ENCODE results near the gene NDOR1. TPM values are rescaled to one million over a fixed set of nuclear protein-coding genes. Genes with fewer than 3 reads are reported as not detected.

The NDOR1 gene
- total and polyA plus RNA-seq, 2 of the 8 experiments (the other 6 are each of a cell fraction or from before 2014, with no cell fraction given): 25.7 to 32.3 TPM

- Histone ChIP-seq H2BK12ac (ENCODE audit: low read depth, low read length) (no peak overlapping the region), H4K91ac (replicated peaks; ENCODE audit: insufficient read length, low read length) (no peak overlapping the region), H3K23me2 (ENCODE audit: low read depth, low read length) (peaks cover 8% of the 10 kb centered on the region; the same call in 1 of the 2 replicates), H2AK5ac (ENCODE audit: low read depth, low read length) (no peak overlapping the region), H3K27me3 (replicated peaks in 1 of 4; ENCODE audit: control insufficient read depth in 3 of 4, extremely low read depth in 1 of 4, insufficient read depth in 3 of 4, low read length in 3 of 4) (no peaks in the 10 kb centered on the region; a peak in 1 of 7 replicates), H4K5ac (ENCODE audit: insufficient read length, low read depth, low read length) (no peak overlapping the region), H2BK20ac (ENCODE audit: low read length) (no peak overlapping the region), H4K8ac (ENCODE audit: extremely low read depth, insufficient read depth, low read length) (peak overlapping the region; percentile 96), H3K36me3 (ENCODE audit: control insufficient read depth in 2 of 4, insufficient read depth in 4 of 4, low read length in 3 of 4) (peaks cover 3 to 13% (median 8%) of the 10 kb centered on the region in 4 experiments; a peak in 6 of 8 replicates), H3K23ac (ENCODE audit: insufficient read length) (no peak overlapping the region), H3K4me1 (replicated peaks in 1 of 4; ENCODE audit: control insufficient read depth in 3 of 4, insufficient read depth in 4 of 4, low read length in 3 of 4) (peaks cover 0 to 17% (median 6%) of the 10 kb centered on the region in 4 experiments; a peak in 5 of 7 replicates), H2BK120ac (replicated peaks; ENCODE audit: low read depth, low read length) (no peak overlapping the region), H3K79me2 (ENCODE audit: control insufficient read depth in 1 of 2, insufficient read depth in 2 of 2, low read length in 2 of 2) (peaks cover 0 to 30% of the 10 kb centered on the region in 2 experiments; a peak in 2 of 4 replicates), H2BK5ac (ENCODE audit: low read depth, low read length) (no peak overlapping the region), H3K79me1 (ENCODE audit: low read depth, low read length) (peaks cover 9% of the 10 kb centered on the region; the same call in 1 of the 2 replicates), H2AFZ (ENCODE audit: low read length) (no peak overlapping the region), H2BK15ac (ENCODE audit: low read length) (no peak overlapping the region), H3K9ac (replicated peaks in 1 of 4; ENCODE audit: extremely low read depth in 1 of 4, low read depth in 3 of 4, low read length in 3 of 4) (peak overlapping the region; percentile 37 to 84 (median 79)), H3K18ac (ENCODE audit: extremely low read depth, low read length) (no peak overlapping the region), H3K27ac (ENCODE audit: low read depth, low read length) (peak overlapping the region; percentile 57; the same call in 1 of the 2 replicates), H3K14ac (ENCODE audit: insufficient read length) (no peak overlapping the region), H3K4me3 (ENCODE audit: extremely low read depth in 1 of 4, insufficient read depth in 2 of 4, low read depth in 3 of 4, low read length in 4 of 4) (peak overlapping the region; percentile 71 to 92 (median 82)), H3K4ac (replicated peaks; ENCODE audit: insufficient read length, low read depth, low read length) (peak overlapping the region; percentile 4), H4K20me1 (replicated peaks in 1 of 2; ENCODE audit: control insufficient read depth in 1 of 2, insufficient read depth in 2 of 2, low read length in 2 of 2) (peaks cover 8 to 28% of the 10 kb centered on the region in 2 experiments), H3K4me2 (ENCODE audit: insufficient read depth in 1 of 2, low read depth in 2 of 2, low read length in 2 of 2) (peak overlapping the region; percentile 83 to 96), H3K56ac (replicated peaks; ENCODE audit: insufficient read length, low read depth, low read length) (peak overlapping the region; percentile 69), H3K9me3 (ENCODE audit: insufficient read depth in 2 of 2, low read depth in 1 of 2, low read length in 1 of 2) (no peaks in the 10 kb centered on the region)
- POLR2A ChIA-PET (ENCODE audit: partially characterized antibody): interaction anchor here (0.6 to 11.0 kb wide), 16 partner anchors 8 to 59 kb away, joined by 3 to 107 read pairs (median 8); partner anchors contain the start of genes CYSRT1, NDOR1, RNF208 and RNF224
- CTCF ChIA-PET (ENCODE audit: partially characterized antibody): interaction anchor here (1.0 to 14.0 kb wide), 10 partner anchors 9 to 152 kb away, joined by 3 to 204 read pairs (median 10); partner anchors contain the start of genes CYSRT1, LRRC26, NDOR1 and RNF208
- no peak for DNase-seq (ENCODE audit: low read depth in 1 of 2, low spot score in 2 of 2)
- 2% methylated on average over 13 of the region's 31 CpGs; no CpG with 5 or more reads in 1 of the 2 experiments for WGBS, 2 experiments (ENCODE audit: extremely low coverage in 1 of 2, insufficient coverage in 1 of 2, insufficient read length in 1 of 2, insufficient replicate concordance in 2 of 2, low coverage in 1 of 2, low lambda C conversion rate in 2 of 2, missing lambda C conversion rate in 1 of 2)
- no peak for FAIRE-seq
- no peak for TF ChIP-seq CTBP2 (IDR thresholded peaks at IDR 0.05; ENCODE audit: borderline replicate concordance, insufficient read depth, insufficient read length, low read length)
- no peak for TF ChIP-seq JUND (IDR thresholded peaks at IDR 0.05; ENCODE audit: low read length)
- TF ChIP-seq TBP (IDR thresholded peaks at IDR 0.05; ENCODE audit: low read depth, low read length): no peak
- TF ChIP-seq GABPA (IDR thresholded peaks at IDR 0.05; ENCODE audit: borderline replicate concordance, insufficient read depth, low read length): no peak
- no peak for TF ChIP-seq ZNF274 (IDR thresholded peaks at IDR 0.05; ENCODE audit: borderline replicate concordance, extremely low read depth, low read length)
- peak; percentile 95 for TF ChIP-seq PHF8 (conservative IDR thresholded peaks at IDR 0.05; ENCODE audit: low read depth, low read length)
- peak; percentile 74 for TF ChIP-seq SAP30 (IDR thresholded peaks at IDR 0.05; ENCODE audit: insufficient read depth, insufficient replicate concordance, low read length)
- TF ChIP-seq POLR2A (IDR thresholded peaks at IDR 0.05; ENCODE audit: control extremely low read depth in 1 of 2, low read depth in 2 of 2, low read length in 2 of 2): no peak
- no peak for TF ChIP-seq EP300 (IDR thresholded peaks at IDR 0.05; ENCODE audit: borderline replicate concordance in 1 of 2, low read depth in 2 of 2, low read length in 2 of 2)
- TF ChIP-seq CTCF (IDR thresholded peaks at IDR 0.05; ENCODE audit: control extremely low read depth in 1 of 3, insufficient read depth in 1 of 3, low read depth in 1 of 3, low read length in 3 of 3): no peak
Observed at GRCh38 chr9:137188086-137188489, 17.4 kb upstream of the NDOR1 start.

All from H1 (cell line).